Fibroblast of lung (primary cell): Measurements from ENCODE around the gene PSMC1. TPM values are rescaled to one million over a fixed set of nuclear protein-coding genes. Genes with fewer than 3 reads are reported as not detected.

Experiments used
- DNase-seq, 2 donors: peaks; one replicate each; pipeline versions ENCODE4 v3.0.0 to v3.0.0-alpha.2; 2010; ENCODE audit warnings: low read depth in 2 of 2
- H2AFZ ChIP-seq: 2 replicates; pipeline ENCODE4 v1.5.1; 2012; ENCODE audit warnings: low read length, control low read depth, inconsistent platforms
- H3K27ac ChIP-seq: 2 replicates; pipeline ENCODE4 v1.5.1; 2011; ENCODE audit warnings: low read length, control low read depth; ENCODE audit not compliant: insufficient read depth
- H3K27me3 ChIP-seq: 2 replicates; pipeline ENCODE4 v1.5.1; 2011; ENCODE audit warnings: mild to moderate bottlenecking, low read length; ENCODE audit not compliant: control insufficient read depth, insufficient read depth
- H3K36me3 ChIP-seq: 2 replicates; pipeline ENCODE4 v1.5.1; 2011; ENCODE audit warnings: low read length; ENCODE audit not compliant: control insufficient read depth, insufficient read depth
- H3K4me1 ChIP-seq: 2 replicates; pipeline ENCODE4 v1.5.1; 2011; ENCODE audit warnings: low read length; ENCODE audit not compliant: control insufficient read depth, insufficient read depth; ENCODE audit errors: extremely low read depth
- H3K4me2 ChIP-seq: 2 replicates; pipeline ENCODE4 v1.5.1; 2011; ENCODE audit warnings: low read length, control low read depth; ENCODE audit not compliant: insufficient read depth; ENCODE audit errors: extremely low read depth
- H3K4me3 ChIP-seq, 4 experiments: fragments of 200-600 bp in 1 of 4; sonication (generic) in 1 of 4; replicated peaks in 1 of 4; 2 replicates each; pipeline ENCODE4 v1.5.1; 2011 to 2016; ENCODE audit warnings: low read length in 4 of 4, low read depth in 3 of 4, mild to moderate bottlenecking in 3 of 4, control low read depth in 2 of 4, inconsistent platforms in 1 of 4, mixed read lengths in 1 of 4; ENCODE audit not compliant: insufficient read depth in 1 of 4; ENCODE audit errors: control extremely low read depth in 1 of 4
- H3K79me2 ChIP-seq: 2 replicates; pipeline ENCODE4 v1.5.1; 2012; ENCODE audit warnings: mild to moderate bottlenecking, low read length, inconsistent platforms; ENCODE audit not compliant: control insufficient read depth, insufficient read depth
- H3K9ac ChIP-seq: 2 replicates; pipeline ENCODE4 v1.5.1; 2011; ENCODE audit warnings: mild to moderate bottlenecking, low read length, control low read depth; ENCODE audit not compliant: insufficient read depth
- H3K9me3 ChIP-seq: 2 replicates; pipeline ENCODE4 v1.5.1; 2012; ENCODE audit warnings: low read depth, low read length; ENCODE audit not compliant: control insufficient read depth, insufficient read depth
- H4K20me1 ChIP-seq: 2 replicates; pipeline ENCODE4 v1.5.1; 2011; ENCODE audit warnings: low read length; ENCODE audit not compliant: control insufficient read depth, insufficient read depth; ENCODE audit errors: extremely low read depth
- CTCF ChIP-seq, 2 donors: IDR thresholded peaks in 1 of 2; conservative IDR thresholded peaks in 1 of 2; 1 replicate in 1 of 2; 2 replicates in 1 of 2; pipeline ENCODE4 v1.5.1; 2011 to 2012; ENCODE audit warnings: low read length in 2 of 2, control low read depth in 1 of 2, inconsistent platforms in 1 of 2, low read depth in 1 of 2, mild to moderate bottlenecking in 1 of 2
- EZH2 ChIP-seq: IDR thresholded peaks from 2 replicates; pipeline ENCODE4 v1.5.1; 2012; ENCODE audit warnings: low read length, control low read depth, mild to moderate bottlenecking; ENCODE audit errors: missing control alignments
- polyA plus RNA-seq, 2 donors: library from polyadenylated mRNA; depleted of rRNA in 1 of 2; stranded (reverse) in 1 of 2; unstranded in 1 of 2; fragments of >200 nt; gene quantifications; 2 replicates each; pipeline ENCODE4 v1.2.1, GENCODE V29; 2011 to 2012; ENCODE audit warnings: missing spikeins in 1 of 2
- total RNA-seq: library from RNA; depleted of rRNA; stranded (reverse); fragments of >200 nt; gene quantifications from 2 replicates; pipeline ENCODE4 v1.2.1, GENCODE V29; 2014

Gene PSMC1
- total and polyA plus RNA-seq, 2 donors (not counting 1 experiment from before 2014, with no cell fraction given), result 112 to 274 TPM

DNA sequence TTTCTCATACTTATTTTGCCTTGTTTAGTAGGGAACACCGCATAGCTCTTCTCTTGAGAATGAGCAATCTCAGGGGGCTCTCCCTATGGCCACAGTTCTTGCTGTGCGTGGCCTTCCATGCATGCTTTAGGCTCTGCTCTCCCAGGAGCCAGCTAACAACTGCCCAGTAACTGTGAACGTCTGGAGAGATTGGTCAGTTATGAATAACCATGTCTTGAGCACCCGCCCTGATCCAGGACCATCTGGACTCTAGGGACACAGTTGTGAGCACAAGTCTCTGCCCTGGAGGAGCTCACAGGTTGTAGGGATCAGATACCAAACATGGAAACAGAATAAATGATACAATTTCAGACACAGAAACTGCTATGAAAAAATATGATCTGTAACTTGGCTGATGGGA lies 12.1 kb downstream of the PSMC1 start:
- Histone ChIP-seq H3K9me3 (no peaks in the 10 kb centered on the region), H3K27me3 (no peaks in the 10 kb centered on the region), H3K79me2 (no peaks in the 10 kb centered on the region), H3K9ac (no peak overlapping the region), H3K4me2 (no peak overlapping the region), H3K27ac (no peak overlapping the region), H3K4me1 (no peaks in the 10 kb centered on the region), H3K36me3 (peaks cover 18% of the 10 kb centered on the region), H2AFZ (no peak overlapping the region), H4K20me1 (no peaks in the 10 kb centered on the region), H3K4me3 (no peak overlapping the region)
- TF ChIP-seq EZH2 (no peak), CTCF (conservative IDR thresholded peaks at IDR 0.05 in 1 of 2, IDR thresholded peaks at IDR 0.05 in 1 of 2; ENCODE audit: low read depth in 1 of 2, low read length in 2 of 2) (no peak)
- DNase-seq, result no peak

GRCh38 chr14:90272523-90272922 lies 16.2 kb downstream of the PSMC1 start:
- Histone ChIP-seq H3K27ac (no peak overlapping the region), H3K4me3 (no peak overlapping the region), H2AFZ (no peak overlapping the region), H3K9me3 (no peaks in the 10 kb centered on the region), H3K4me2 (no peak overlapping the region), H3K36me3 (peaks cover 12% of the 10 kb centered on the region), H3K27me3 (no peaks in the 10 kb centered on the region), H3K9ac (no peak overlapping the region), H3K4me1 (peaks cover 5% of the 10 kb centered on the region), H3K79me2 (no peaks in the 10 kb centered on the region), H4K20me1 (no peaks in the 10 kb centered on the region)
- DNase-seq, result no peak
- TF ChIP-seq CTCF (conservative IDR thresholded peaks at IDR 0.05 in 1 of 2, IDR thresholded peaks at IDR 0.05 in 1 of 2; ENCODE audit: low read depth in 1 of 2, low read length in 2 of 2) (no peak), EZH2 (no peak)

DNA sequence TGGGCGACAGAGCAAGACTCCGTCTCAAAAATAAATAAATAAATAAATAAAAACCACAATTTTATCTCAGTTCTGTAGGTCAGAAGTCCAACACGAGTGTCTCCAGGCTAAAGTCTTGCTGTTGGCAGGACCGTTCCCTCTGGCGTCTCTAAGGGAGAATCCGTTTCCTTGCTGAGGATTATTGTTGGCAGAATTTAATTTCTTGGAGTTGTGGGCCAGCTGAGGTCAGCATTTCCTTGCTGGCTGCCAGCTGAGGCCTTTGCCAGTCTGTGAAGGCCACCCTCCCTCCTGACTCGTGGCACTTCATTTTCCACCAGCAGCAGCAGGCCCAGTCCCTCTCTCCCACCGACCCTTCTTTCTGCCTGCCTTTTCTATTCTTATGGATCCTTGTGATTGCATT lies 17.2 kb downstream of the PSMC1 start:
- Histone ChIP-seq H4K20me1 (no peaks in the 10 kb centered on the region), H3K4me2 (no peak overlapping the region), H3K4me3 (no peak overlapping the region), H3K79me2 (no peaks in the 10 kb centered on the region), H3K36me3 (peaks cover 18% of the 10 kb centered on the region), H2AFZ (no peak overlapping the region), H3K27ac (no peak overlapping the region), H3K9me3 (no peaks in the 10 kb centered on the region), H3K4me1 (peaks cover 5% of the 10 kb centered on the region), H3K9ac (no peak overlapping the region), H3K27me3 (no peaks in the 10 kb centered on the region)
- DNase-seq, result no peak
- no peak for TF ChIP-seq CTCF (conservative IDR thresholded peaks at IDR 0.05 in 1 of 2, IDR thresholded peaks at IDR 0.05 in 1 of 2; ENCODE audit: low read depth in 1 of 2, low read length in 2 of 2)
- TF ChIP-seq EZH2, result no peak
